CD4-positive, alpha-beta T cell treated with Interleukin-21 for 1 hour (primary cell): ENCODE results near the gene STXBP3.

ENCODE experiments used
- DNase-seq: peaks from one replicate; pipeline ENCODE4 v3.0.0-alpha.2; 2020

STXBP3 gene

DNA sequence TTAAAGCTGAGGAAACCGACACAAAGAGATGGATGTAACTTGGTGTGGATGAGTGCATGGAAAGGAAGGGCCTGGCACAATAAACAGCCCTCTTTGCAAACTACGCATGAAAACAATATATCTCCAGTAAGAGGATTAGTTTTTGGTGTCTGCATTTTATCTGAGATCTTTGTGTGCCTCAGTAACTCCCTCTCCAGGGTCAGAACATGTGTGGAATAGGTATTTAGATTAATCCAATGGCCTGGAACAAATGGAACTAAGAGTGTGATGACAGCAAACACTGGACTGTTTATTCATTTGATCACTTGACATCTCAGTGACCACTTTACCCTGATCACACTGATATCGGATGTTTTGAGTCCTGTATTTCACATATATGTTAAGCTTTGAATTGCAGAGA, 65.1 kb downstream of the STXBP3 start:
- DNase-seq, result no peak

- DNase-seq, result no peak
Measured at GRCh38 chr1:108813326-108813725, 66.9 kb downstream of the STXBP3 start.

DNA sequence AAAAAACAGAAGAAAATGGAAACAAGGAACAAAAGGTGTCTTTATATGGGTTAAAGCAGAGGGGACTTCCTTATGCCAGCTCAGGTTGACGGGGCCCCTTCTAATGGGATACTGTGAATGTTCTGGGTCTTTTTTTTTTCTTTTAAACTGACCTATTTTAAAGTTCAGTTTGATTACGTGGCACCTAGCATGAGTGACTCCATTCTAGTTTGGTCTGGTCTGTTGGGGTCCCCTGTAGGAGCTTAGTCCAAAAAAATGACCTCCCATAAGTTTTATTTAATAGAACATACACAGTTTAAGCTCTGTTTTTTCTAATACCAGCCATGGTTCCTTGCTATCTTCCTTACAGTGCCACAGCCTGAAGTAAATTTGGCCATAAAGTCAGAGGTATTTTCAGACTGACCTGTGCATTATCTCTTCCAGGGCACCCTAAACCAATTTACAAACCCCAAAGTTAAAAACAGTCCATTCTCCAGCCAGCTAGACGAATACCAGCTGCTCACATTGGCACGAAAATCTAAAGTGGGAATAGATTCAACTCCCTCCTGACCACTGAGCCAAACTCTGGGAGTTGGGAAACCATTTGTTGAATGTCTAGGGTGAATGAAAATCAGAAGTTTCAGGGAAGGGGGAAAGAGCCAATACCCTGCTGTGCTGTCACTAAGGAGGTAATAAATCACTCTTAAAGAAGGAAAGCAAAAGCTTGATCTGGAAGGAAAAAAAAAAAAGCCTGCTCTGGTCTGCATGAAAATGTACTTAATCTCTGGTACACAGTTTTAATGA, 68.1 kb downstream of the STXBP3 start:
- no peak for DNase-seq

DNA sequence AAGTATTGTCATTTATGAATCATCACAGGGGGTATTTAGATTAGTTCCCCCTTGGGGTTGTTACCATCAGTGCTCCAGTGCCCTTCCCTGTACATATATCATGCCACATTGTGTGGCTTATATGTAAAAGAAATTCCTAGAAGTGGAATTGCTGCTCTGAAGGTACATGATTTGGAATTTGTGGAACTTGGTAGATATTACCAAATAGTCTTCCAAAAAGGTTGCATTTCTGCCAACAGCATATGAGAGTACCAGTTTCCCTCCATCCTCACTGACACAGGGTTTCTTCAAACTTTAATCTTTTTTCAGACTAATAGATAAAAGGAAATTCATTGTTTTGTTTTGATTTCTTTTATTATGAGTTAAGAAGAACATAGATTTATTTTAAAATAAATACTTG, 69.1 kb downstream of the STXBP3 start:
- no peak for DNase-seq

GRCh38 chr1:108816049-108816893, 69.8 kb downstream of the STXBP3 start:
- no peak for DNase-seq

GRCh38 chr1:108817016-108817415, 70.5 kb downstream of the STXBP3 start:
- no peak for DNase-seq

DNA sequence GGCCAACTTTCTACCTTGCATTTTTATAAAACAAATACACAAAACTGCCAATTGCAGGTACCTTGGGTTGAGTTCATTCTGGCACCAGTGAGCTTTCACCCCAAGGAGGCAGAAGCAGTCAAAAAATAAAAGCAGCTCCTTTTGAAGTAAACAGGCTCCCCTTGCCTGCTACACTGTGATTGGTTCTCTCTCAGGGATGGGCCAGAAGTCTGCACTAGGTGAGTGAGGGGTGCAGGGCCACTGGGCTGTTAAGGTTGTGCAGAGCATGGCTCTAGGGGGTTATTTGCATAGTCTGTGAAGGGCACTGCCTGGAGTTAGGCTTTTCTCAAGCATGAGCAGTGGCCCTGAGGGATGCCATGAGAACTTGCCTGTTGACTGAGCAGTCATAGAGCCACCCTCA, 71.3 kb downstream of the STXBP3 start:
- no peak for DNase-seq

DNA sequence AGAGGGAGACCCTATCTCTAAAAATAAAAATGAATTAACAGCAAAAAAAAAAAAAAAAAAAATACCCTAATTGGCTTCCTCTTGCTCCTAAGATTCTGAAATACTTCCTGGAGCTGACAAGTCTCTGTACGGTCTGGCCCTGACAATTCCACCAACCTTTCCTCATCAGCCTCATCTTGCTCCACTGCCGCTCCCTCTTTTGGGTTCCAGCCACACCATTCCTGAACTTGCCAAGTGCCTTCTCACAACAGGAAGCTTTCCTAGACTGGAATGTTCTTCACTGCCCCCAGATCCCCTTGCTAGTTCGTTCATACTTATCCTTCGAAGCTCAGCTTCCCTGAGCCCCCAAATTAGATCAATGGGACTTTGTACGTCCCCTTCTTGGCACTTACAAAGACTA, 73.4 kb downstream of the STXBP3 start:
- no peak for DNase-seq

- DNase-seq, result no peak
Measured at GRCh38 chr1:108823632-108824031, 77.2 kb downstream of the STXBP3 start.

GRCh38 chr1:108824051-108824450, 77.6 kb downstream of the STXBP3 start:
- DNase-seq, result no peak

- DNase-seq, result no peak
Measured at GRCh38 chr1:108826081-108826635, 79.7 kb downstream of the STXBP3 start.

- DNase-seq, result peak; percentile 71
Measured at GRCh38 chr1:108828074-108828961, 81.8 kb downstream of the STXBP3 start.

- DNase-seq, result no peak
Measured at GRCh38 chr1:108829498-108829916, 83.0 kb downstream of the STXBP3 start.

DNA sequence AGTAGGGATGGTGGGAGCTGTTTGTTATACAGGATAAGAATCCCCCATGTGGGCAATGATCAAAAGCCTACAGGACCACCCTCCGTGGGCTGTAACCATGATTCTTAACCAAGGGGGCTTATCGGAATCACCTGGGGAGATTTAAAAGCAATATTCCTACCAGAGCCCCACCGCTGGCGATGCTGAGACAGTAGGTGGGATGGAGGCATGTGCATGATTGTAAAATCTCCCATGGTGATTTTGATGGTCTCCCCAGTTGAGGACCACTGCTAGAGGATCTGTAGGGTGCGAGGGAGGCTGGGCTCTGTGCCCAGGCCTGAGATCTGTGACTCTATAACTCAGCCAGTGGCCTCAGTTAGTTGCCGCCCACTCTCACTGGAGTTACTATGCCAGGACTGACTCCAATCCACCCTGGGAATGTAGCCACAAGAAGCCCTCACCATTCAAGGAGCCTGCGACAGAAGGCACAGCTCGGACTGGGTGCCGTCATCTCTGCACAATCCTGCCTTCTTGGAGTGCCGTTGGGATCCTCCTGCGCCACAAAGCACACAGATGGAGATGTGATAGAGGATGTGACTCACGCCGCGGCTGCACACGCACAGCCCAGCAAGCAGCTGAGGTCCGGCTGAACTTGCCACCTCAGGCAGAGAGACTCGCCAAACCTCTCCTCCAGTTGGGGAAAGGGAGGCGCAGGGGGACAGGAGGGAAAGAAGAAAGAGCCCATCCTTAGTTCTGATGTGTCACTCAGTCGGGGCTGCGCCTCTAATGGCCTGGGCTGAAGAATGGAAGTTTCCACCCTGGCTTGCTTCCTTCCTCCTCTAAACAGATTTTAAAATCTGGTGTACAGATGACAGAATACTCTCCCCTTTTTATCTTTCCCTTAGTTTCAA, 83.9 kb downstream of the STXBP3 start:
- no peak for DNase-seq

- DNase-seq, result peak; percentile 1
Measured at GRCh38 chr1:108831225-108831624, 84.8 kb downstream of the STXBP3 start.

- no peak for DNase-seq
Measured at GRCh38 chr1:108832929-108833328, 86.5 kb downstream of the STXBP3 start.

DNA sequence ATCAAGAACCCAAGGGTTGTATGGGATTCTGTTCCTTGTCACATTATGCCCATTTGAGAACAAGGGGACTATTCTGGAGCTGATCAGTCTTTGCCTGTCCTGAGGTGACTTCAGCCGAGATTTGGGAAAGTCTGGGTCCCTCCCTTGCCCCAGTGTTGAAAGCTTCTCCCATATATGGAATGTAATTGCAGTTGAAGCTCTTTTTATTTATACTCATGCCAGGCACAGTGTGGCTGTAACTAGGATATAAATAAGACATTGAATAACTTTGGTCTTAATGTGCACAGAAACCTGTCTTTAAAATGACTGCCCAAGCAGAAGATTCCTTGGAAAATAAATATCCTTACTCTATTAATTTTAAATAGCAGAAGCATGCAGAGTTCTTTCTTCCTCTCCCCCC, 95.2 kb downstream of the STXBP3 start:
- no peak for DNase-seq

DNA sequence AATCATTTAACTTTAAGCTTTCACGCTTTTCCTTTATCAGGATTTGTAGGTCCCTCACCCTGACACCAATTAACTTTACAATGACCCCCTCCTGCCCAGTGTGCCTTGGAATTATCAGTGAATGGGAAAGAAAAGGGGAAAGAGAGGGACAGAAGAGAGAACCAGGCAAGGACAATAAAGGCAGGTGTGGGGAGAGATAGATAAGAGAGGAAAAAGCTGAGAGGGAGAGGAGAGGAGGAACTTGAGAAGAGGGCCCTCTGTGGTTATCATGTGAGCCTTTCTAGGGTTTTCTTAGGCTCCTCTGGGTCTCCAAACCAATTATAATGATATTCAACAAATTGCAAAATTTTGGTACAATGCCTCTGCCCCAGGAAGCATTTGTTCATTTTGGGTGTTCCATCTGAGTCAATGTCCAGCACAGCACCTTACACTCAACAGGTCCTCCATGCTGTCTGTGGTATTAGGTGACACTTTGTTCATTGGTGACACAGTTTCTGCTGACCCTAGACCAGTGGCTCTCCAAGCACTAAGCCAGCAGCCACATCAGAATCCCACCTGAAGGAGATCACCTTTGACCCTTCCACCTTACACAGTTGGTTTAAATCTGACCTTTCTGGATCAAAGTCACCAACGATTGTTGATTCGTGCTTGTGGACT, 96.2 kb downstream of the STXBP3 start:
- no peak for DNase-seq

GRCh38 chr1:108843390-108844137, 97.1 kb downstream of the STXBP3 start:
- no peak for DNase-seq

DNA sequence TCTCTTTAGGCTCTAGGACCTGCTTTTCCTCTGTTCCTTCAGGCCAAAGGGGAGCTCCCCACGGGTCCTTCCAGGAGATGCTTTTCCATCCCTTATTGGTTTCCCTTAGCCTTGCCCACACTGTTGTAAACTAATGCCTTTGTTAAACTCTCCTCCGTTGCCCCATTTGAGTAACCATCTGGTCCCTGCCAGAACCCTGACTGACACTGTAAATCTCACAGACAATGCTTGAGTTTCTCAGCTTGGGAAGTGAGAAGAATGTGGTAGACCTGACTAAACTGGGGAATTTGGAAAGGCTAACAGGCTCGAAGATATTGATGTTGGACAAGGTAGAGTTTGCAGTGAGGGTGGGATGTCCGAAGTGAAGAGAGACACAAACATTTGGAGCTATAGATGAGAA, 99.0 kb downstream of the STXBP3 start:
- DNase-seq, result no peak
